ENCODE data around the gene SERF2.
"Not testable (repeated sequence)": the region's sequence is repeated elsewhere in the genome, so short reads cannot be mapped to it uniquely, and the experiment has no call there.

GRCh38 chr15:43831519-43832052, 39.5 kb downstream of the SERF2 start:
- TF ChIP-seq CTCF, POLR2A (IDR thresholded peaks at IDR 0.05): not testable (repeated sequence)

Measured in testis (tissue), 2 donors.